Fibroblast of pulmonary artery (primary cell): ENCODE data around the gene CDX4.

Experiments used
- DNase-seq: peaks from one replicate; pipeline ENCODE4 v3.0.0-alpha.2; 2010; ENCODE audit warnings: low read depth
- H3K4me3 ChIP-seq: replicated peaks from 2 replicates; pipeline ENCODE4 v1.5.1; 2011; ENCODE audit warnings: low read depth, mild to moderate bottlenecking, control low read depth, low read length, moderate library complexity
- CTCF ChIP-seq: IDR thresholded peaks from 2 replicates; pipeline ENCODE4 v1.5.1; 2011; ENCODE audit warnings: mild to moderate bottlenecking, control low read depth, low read length, inconsistent platforms; ENCODE audit errors: missing control alignments

Gene CDX4

GRCh38 chrX:73446831-73447230 is at the start of gene CDX4:
Gene CDX4, plus strand, starts transcription at chrX:73447053. Its CDS starts 201 bp downstream, at chrX:73447254.
- H3K4me3 ChIP-seq = no peak within 1 kb of the TSS
- no peak for TF ChIP-seq CTCF
- DNase-seq = no peak

- H3K4me3 ChIP-seq = no peak overlapping the region
- no peak for DNase-seq
- TF ChIP-seq CTCF = no peak
Measured at GRCh38 chrX:73398185-73398914, 48.5 kb upstream of the CDX4 start.

GRCh38 chrX:73400136-73400748 is 46.6 kb upstream of the CDX4 start:
- H3K4me3 ChIP-seq = no peak overlapping the region
- TF ChIP-seq CTCF = no peak
- DNase-seq = no peak

GRCh38 chrX:73401591-73402266 is 45.1 kb upstream of the CDX4 start:
- no peak overlapping the region for H3K4me3 ChIP-seq
- TF ChIP-seq CTCF = no peak
- no peak for DNase-seq

GRCh38 chrX:73412930-73413329 is 33.9 kb upstream of the CDX4 start:
- no peak overlapping the region for H3K4me3 ChIP-seq
- DNase-seq = no peak
- no peak for TF ChIP-seq CTCF

- no peak for TF ChIP-seq CTCF
- no peak for DNase-seq
- H3K4me3 ChIP-seq = no peak overlapping the region
Measured at GRCh38 chrX:73447311-73447794, 500 bp downstream of the CDX4 start.
